Measurements from ENCODE around the gene SYCP2.

The SYCP2 gene

DNA sequence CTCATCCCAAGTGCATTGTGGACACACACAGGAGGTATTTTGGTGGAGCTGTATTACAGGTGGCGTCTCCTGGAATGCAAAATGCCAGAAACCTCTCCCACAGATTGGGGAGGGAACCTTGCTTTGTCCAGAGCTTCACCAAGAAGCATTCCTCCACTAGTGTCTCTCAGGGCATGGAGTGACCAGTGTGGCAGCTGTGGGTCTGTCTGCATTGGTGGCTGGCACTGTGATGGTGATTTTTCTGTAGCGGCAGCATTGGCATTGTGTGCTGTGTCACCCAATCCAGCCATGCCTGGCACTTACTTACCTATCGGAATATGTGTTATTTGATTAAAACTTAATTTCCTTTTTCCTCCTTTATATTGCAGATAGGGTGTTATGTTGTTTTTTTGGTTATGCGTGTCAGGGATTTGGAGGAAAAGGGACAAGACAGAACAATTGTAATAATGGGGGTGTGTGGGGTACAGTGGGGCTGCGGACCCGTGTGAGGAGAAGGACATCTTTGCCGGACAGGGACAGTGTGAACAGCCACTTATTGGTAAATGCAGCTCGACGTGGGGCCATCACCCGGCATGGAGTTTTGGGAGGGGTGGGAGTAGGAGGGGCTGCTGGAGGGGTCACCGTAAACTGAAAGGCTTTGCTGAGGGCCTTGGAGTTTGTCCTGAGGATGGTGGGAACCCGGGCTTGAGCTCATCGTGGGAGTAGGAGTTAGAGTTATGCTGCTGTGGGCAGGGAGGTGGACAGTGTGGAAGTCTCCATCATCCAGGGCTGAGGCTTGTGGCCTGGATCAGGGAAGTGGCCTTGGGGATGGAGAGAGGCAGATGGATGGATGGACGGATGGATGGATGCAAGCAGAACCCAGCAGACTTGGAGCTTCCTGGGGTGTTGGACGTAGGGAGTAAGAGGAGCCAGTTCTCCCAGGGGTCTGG is 105.0 kb downstream of the SYCP2 start:
- CTCF ChIA-PET = interaction anchor here (1.3 kb wide), 1 partner anchor 22 kb away, joined by 5 read pairs; no protein-coding TSS in a partner anchor
- no peak for TF ChIP-seq CTCF (conservative IDR thresholded peaks at IDR 0.05; ENCODE audit: low read depth)
- DNase-seq (ENCODE audit: low spot score) = no peak
- H3K27ac ChIP-seq = peak overlapping the region; percentile 93
- POLR2A ChIA-PET (ENCODE audit: low non-redundant PET) = no interaction called here

- no peak for DNase-seq (ENCODE audit: low spot score)
- ChIA-PET POLR2A (ENCODE audit: low non-redundant PET) (no interaction called here), CTCF (no interaction called here)
- peak overlapping the region; percentile 93 for H3K27ac ChIP-seq
- TF ChIP-seq CTCF (conservative IDR thresholded peaks at IDR 0.05; ENCODE audit: low read depth) = no peak
Measured at GRCh38 chr20:59827138-59828056, 106.0 kb downstream of the SYCP2 start.

- DNase-seq (ENCODE audit: low spot score) = peak; percentile 94
- H3K27ac ChIP-seq = peak overlapping the region; percentile 93
- ChIA-PET CTCF (interaction anchor here (0.5 to 1.1 kb wide), 5 partner anchors 24 to 974 kb away, joined by 3 to 7 read pairs (median 3); partner anchors contain the start of gene GNAS), POLR2A (ENCODE audit: low non-redundant PET) (no interaction called here)
- no peak for TF ChIP-seq CTCF (conservative IDR thresholded peaks at IDR 0.05; ENCODE audit: low read depth)
Measured at GRCh38 chr20:59825944-59826759, 107.3 kb downstream of the SYCP2 start.

- no peak for DNase-seq (ENCODE audit: low spot score)
- peak overlapping the region; percentile 93 for H3K27ac ChIP-seq
- ChIA-PET POLR2A (ENCODE audit: low non-redundant PET) (interaction anchor here (0.5 kb wide), 1 partner anchor 11 kb away, joined by 6 read pairs; no protein-coding TSS in a partner anchor), CTCF (interaction anchor here (0.6 to 1.1 kb wide), 5 partner anchors 15 to 56 kb away, joined by 3 to 7 read pairs (median 3); no protein-coding TSS in a partner anchor)
- TF ChIP-seq CTCF (conservative IDR thresholded peaks at IDR 0.05; ENCODE audit: low read depth) = no peak
Measured at GRCh38 chr20:59825563-59825920, 107.9 kb downstream of the SYCP2 start.

GRCh38 chr20:59824711-59825562 is 108.5 kb downstream of the SYCP2 start:
- ChIA-PET POLR2A (ENCODE audit: low non-redundant PET) (interaction anchor here (0.5 kb wide), 1 partner anchor 11 kb away, joined by 6 read pairs; no protein-coding TSS in a partner anchor), CTCF (interaction anchor here (0.6 kb wide), 1 partner anchor 15 kb away, joined by 3 read pairs; no protein-coding TSS in a partner anchor)
- TF ChIP-seq CTCF (conservative IDR thresholded peaks at IDR 0.05; ENCODE audit: low read depth) = no peak
- DNase-seq (ENCODE audit: low spot score) = no peak
- H3K27ac ChIP-seq = peak overlapping the region; percentile 93

All from RWPE1 (cell line).